Stimulated activated CD4-positive, alpha-beta T cell treated with anti-CD3 and anti-CD28 coated beads, Interleukin-4, amount 100 ng/mL, for 4 hours (primary cell): Measurements from ENCODE around the gene ZNF737.
"Not testable (repeated sequence)": the region's sequence is repeated elsewhere in the genome, so short reads cannot be mapped to it uniquely, and the experiment has no call there.

Experiments used
- DNase-seq, 2 experiments: peaks; one replicate each; pipeline ENCODE4 v3.0.0-alpha.2; 2020

The ZNF737 gene

GRCh38 chr19:20565321-20566018 is at the start of gene ZNF737:
Gene ZNF737 (minus strand): TSS chr19:20565781. CDS start chr19:20565640, 141 bp downstream.
- DNase-seq, result peak; percentile 83 to 90

- DNase-seq, result not testable (repeated sequence)
Measured at GRCh38 chr19:20614971-20615370, 49.4 kb upstream of the ZNF737 start.

DNA sequence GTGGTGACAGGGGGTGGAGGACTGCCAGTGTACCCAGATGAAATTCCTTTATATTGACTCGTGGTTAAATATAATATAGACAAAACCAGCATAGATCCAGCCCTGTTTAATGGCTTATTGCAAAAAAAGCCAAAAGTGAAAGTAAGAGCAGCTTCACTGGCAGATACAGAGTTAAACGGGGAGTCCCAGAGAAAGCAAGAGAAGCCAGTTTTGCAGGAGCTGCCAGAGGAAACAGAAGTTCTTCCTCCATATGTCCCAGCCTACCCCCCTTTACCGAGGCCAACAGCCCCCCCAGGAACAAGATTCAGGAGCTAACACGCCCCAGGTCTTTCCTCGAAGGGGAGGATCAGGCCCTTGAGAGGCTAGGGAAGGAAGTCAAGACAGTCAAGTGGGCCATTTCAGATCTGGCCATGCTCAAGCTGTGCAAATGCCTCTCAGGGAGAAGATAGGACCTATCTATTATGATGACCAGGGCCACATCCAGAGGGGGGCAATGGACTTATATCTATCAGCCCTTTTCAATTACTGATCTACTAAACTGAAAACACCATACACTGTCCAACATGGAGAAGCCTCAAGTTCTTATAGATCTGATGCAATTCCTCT is 47.2 kb upstream of the ZNF737 start:
- DNase-seq, result no peak

DNA sequence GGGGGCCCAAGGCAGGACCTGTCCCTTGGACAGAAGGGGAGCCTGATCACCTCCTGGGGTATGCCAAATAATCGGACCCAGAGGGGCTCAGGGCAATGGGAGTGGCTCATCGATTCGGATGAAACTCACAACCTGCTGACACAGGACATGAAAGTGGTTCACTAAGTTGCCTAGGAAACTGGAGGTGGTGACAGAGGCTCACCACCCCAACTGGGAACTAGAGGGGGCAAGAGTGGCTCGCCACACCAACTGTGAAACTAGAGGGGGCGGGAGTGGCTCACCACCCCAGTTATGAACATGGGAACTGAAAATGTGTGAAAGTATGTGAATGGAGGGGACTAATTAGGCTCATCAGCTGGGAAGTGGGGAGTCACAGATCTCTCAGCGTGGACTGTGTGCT is 46.3 kb upstream of the ZNF737 start:
- no peak for DNase-seq

DNA sequence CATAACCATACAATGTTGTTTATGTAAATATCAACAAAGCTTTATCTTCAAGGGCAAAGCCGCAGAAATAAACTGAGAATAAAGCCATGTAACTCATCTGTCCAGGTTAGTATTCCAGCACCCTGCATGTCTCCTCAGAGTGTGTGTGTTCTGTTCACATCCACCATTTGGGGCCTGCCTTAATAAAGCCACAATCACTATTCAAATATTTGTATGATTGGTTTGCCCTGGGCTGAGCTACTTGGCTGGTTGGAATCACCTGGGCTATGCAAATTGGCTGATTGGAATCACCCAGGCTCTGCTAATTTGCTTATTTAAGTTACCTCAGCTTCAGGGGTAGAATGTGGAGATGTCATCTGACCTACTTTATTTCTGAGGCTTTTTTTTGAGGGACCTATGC is 42.4 kb upstream of the ZNF737 start:
- no peak for DNase-seq

GRCh38 chr19:20558571-20558970 is 7.0 kb downstream of the ZNF737 start:
- DNase-seq, result no peak

DNA sequence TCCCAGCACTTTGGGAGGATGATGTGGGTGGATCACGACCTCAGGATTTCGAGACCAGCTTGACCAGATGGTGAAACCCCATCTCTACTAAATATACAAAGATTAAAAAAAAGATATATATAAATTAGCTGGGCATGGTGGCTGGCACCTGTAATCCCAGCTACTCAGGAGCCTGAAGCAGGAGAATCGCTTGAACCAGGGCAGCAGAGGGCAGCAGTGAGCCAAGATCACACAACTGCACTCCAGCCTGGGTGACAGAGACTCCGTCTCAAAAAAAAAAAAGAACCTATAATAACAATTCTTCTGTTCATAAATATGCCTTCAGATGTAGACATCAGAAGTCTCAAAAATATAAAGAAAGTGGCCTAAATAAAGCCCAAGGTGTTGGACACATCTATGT is 7.6 kb downstream of the ZNF737 start:
- DNase-seq, result no peak

- DNase-seq, result not testable (repeated sequence)
Measured at GRCh38 chr19:20544667-20545333, 20.8 kb downstream of the ZNF737 start.

GRCh38 chr19:20530303-20530702 is 35.3 kb downstream of the ZNF737 start:
- DNase-seq, result not testable (repeated sequence)

DNA sequence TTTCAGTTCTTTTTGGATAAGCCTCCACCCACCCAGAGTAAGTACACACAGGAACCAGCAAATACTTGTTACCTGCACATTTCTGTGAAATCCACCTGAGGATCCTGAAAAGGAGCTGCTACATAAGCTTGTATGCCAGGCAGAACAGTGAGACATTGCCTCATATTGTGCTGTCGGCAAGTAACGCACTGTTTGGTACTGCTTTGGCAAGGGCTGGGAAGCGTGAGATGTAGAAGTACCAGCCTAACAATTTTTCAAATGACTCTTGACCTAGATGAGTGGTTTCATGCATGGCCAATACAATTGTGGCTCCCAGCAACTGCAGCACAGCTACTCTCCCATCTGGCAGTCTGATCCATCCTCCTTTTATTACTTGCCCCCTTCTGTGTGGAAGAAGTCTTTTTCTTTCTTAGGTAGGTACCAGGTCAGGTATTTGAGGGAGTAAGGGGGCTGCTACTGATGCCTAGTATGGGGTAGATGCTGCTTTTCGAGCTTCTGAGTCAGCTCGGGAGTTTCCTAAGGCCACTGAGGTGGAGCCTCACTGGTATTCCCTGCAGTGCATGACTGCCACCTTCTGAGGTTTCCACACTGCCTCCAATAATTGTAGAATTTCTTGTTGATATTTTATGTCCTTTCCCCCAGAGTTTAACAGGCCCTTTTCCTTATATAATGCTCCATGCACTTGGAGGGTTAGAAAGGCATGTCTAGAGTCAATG is 52.2 kb downstream of the ZNF737 start:
- DNase-seq, result no peak

DNA sequence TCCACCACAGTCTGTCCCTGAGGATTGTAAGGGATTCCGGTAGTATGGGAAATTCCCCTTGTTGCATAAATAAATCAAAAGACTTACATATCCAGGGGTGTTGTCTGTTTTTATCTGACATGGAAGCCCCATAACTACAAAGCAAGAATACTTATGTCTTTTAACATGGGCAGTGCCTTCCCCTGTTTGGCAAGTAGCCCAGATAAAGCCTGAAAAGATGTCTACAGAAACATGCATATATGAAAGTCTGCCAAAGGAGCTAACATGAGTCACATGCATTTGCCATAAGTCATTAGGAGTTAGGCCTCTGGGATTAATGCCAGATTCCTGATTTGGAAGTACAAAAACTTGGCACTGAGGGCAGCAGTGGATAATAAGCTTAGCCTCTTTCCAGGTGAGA is 62.1 kb downstream of the ZNF737 start:
- DNase-seq, result no peak
